Measurements from ENCODE around the gene RFTN1.

DNA sequence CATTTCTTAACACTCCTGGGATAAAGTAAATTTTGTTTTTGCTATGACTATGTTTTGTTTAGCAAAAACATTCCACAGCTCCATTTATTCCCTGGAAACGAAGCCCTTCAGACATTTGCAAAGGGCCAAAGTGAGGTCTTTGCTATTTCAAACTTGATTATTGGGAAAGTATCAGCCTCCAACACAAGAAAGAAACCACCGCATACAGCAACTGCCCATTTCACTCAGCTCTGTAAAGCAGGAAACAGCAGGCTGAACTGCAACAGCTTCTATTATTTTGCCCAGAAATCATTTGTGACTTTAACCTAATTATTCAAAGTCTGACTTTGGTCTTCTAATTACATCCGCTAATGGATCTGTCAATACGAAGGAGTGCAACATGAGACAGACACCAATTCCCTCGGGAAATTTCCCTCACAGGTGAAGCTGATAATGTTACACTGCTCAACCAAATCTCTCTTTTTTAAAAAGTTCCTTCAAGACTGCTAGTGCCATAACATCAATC, 72.1 kb downstream of the RFTN1 start:
- TF ChIP-seq, protein P1, sequence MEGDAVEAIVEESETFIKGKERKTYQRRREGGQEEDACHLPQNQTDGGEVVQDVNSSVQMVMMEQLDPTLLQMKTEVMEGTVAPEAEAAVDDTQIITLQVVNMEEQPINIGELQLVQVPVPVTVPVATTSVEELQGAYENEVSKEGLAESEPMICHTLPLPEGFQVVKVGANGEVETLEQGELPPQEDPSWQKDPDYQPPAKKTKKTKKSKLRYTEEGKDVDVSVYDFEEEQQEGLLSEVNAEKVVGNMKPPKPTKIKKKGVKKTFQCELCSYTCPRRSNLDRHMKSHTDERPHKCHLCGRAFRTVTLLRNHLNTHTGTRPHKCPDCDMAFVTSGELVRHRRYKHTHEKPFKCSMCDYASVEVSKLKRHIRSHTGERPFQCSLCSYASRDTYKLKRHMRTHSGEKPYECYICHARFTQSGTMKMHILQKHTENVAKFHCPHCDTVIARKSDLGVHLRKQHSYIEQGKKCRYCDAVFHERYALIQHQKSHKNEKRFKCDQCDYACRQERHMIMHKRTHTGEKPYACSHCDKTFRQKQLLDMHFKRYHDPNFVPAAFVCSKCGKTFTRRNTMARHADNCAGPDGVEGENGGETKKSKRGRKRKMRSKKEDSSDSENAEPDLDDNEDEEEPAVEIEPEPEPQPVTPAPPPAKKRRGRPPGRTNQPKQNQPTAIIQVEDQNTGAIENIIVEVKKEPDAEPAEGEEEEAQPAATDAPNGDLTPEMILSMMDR (IDR thresholded peaks at IDR 0.05): no peak
- no peak for TF ChIP-seq POLR2A (IDR thresholded peaks at IDR 0.05)

Measured in uterus (tissue), 2 donors.